HCEC 1CT (cell line): ENCODE data around the gene OR10D3.
"Not testable (repeated sequence)": the region's sequence is repeated elsewhere in the genome, so short reads cannot be mapped to it uniquely, and the experiment has no call there.

Experiments used
- DNase-seq: peaks from one replicate; pipeline ENCODE4 v3.0.0-alpha.2; 2017

Gene OR10D3

DNA sequence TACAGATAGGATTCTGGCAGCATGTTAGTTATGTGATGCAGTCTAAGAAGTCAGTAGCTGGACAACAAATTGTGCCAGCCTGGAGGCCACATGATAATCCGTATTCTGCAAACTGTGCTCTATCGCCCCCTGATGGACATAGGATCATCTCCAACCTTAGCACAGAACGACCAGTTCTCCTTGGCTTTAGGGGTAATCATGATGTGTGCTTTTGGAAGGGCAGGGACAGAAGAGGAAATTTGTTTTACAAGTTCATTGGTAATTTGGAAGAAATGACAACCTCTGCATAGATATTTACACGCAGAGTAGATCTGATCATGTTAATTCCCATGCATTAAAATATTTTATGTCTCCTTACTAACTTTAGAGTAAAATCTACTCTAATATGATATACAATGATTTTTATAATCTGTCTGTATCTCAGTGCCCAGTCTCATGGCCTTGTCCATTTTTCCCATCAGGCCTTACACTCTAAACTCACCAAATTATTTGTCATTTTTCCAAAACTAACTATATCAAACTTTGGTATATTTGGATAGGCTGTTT is 12.1 kb downstream of the OR10D3 start:
- peak; percentile 46 for DNase-seq

DNA sequence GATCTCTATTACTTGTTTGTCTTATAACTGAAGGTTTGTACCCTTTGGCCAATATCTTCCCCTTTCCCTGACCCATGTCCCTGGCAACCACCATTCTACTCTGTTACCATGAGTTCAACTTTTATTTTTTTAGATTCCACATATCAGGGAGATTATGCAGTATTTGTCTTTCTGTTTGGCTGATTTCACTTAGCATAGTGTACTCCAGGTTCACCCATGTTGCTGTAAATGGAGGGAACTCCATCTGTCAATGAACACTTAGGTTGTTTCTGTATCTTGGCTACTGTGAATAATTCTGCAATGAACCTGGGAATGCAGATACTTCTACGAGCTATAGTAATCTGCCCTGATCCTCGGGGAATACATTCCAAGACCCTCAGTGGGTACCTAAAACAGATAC is 14.9 kb downstream of the OR10D3 start:
- DNase-seq: no peak

DNA sequence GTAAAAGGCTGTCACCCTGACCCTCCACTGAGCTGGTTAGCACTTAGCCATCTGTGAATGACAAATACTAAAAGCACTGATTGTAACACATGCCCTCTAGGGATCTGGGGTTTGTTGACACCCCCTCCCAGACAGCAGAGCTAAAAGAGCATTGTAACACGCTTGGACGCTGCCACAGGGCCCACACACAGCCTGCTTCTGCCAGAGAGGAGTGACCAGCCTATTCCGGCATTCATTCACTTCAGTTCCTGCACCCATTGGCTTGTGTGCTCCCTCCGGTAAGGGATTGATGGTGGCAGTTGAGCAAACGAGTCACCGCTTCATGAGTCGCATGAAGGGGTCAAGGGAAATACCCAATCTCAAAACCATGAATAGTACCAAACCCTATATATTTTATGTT is 15.8 kb downstream of the OR10D3 start:
- DNase-seq: no peak

DNA sequence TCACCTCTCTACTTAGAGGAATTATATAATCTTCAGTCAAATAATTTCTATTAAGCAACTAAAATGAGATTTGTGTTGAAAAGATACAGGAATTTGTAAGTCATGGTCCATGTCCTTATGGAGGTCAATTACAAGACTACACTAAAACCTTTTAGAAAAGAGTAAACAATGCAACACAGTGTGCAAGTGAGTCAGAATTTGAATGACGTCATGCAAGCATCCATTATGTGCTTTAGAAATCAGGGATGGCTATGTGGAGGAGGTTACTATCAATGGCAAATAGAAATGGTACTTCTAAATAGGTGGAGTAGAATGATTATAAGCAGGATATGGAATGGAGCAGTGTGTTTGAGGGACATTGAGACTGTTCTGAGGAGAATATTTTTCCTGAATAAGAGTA is 16.6 kb downstream of the OR10D3 start:
- peak; percentile 63 for DNase-seq

DNA sequence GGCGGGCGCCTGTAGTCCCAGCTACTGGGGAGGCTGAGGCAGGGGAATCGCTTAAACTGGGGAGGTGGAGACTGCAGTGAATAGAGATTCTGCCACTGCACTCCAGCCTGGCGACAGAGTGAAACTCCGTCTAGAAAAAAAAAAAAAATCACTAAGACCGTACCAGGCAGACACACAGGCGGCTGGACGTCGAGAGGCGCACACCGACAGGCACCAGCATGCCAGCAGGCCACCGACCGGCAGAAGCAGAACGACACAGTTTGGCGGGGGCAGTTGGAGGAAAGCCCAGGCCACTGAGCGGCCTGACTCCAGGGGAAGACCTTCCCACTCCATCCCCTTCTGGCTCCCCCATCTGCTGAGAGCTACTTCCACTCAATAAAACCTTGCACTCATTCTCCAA is 17.5 kb downstream of the OR10D3 start:
- DNase-seq: no peak

DNA sequence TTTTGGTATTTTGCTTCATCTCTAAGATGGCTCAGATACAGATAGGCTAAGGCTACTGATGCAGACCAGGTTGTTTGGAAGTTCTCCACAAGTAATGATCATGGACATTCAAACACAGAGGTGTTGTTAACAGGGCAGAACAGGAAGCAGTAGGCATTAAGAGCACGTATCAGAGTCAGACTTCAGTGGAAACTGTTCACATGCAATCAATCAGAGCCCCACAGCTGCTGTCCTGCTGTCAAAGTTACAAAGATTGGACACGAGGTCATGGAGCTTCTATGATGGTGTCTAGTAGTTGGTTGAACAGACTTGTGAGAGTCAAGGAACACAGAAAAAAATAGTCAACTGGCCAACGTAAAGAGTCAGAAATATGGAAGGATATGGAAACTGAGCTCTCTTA is 19.8 kb downstream of the OR10D3 start:
- DNase-seq: no peak

DNA sequence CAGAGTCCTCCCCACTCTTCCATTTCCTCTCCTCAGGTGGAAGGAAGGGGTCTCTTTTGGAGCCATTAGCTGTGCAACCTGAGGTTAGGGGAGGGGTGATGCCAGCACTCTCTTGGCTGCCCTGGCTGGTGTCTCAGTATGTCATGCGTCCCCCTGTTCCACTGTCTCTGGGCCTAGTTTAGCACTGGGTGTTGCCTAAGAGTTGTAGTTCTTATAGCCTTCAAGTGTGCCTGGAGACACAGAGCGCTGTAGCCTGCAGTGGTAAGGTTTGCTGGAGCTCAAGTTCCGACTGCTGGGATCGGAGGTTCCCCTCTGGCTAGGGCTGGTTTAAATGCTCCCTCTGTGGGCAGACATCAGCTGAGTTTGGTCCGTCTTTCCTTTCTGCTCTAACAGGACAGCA is 20.9 kb downstream of the OR10D3 start:
- no peak for DNase-seq

DNA sequence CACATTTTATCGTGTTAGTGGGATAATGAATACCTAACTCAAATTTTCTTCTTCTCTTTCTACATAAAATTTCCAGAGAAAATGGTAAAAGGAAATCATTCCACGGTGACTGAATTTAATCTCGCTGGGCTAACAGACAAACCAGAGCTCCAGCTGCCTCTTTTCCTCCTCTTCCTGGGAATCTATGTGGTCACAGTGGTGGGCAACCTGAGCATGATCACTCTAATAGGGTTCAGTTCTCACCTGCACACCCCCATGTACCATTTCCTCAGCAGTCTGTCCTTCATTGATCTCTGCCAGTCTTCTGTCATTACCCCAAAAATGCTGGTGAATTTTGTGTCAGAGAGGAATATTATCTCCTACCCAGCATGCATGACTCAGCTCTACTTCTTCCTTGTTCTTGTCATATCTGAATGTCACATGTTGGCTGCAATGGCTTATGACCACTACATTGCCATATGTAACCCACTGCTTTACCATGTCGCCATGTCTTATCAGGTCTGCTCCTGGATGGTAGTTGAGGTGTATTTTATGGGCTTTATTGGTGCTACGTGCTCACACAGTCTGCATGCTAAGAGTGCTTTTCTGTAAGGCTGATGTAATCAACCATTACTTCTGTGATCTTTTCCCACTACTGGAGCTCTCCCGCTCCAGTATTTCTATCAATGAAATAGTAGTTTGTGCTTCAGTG is 24.1 kb downstream of the OR10D3 start:
- DNase-seq: no peak

DNA sequence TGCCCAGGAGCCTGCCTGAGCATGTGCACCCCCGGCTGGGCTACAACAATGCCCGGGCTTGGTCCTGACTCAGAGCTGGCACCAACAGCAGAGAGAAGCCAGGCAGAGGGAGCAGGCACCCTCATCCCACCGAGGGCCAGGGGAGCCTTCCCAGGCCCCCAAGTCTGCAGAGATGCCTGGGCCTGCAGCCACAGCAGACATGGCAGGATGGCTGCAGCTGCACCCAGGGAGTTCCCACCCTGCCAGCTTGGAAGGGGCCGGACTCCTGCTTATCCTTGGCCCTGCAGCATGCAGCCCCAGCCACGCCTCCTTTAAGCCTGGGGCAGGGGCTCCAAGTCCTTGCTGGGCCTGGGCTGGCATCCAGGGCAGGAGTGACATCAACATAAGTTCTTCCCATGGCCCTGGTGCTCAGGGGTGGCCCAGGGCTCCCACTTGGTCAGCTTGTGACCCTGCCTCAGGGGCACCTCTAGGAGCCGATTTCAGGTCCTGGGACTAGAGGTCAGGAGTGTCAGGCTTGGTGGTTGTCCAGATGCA is 26.7 kb downstream of the OR10D3 start:
- no peak for DNase-seq

DNA sequence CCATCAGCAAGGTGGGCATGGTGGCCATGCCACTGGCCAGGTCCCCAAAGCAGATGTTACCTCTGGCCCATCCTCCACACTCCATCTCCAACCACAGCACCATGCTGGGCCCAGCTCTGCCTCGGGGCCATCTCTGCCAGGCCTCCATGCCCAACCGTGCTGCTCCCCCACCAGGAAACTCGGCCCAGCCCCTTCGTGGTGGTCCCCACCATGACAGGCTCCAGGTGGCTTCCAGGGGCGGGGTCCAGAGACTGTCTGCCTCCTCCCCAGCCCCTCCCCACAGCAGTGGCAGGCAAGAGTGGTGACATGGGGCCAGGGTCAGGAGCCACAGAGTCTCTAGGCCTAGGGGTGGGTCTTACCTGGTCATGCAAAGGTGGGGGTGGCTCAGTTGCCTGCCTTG is 27.3 kb downstream of the OR10D3 start:
- DNase-seq: no peak

DNA sequence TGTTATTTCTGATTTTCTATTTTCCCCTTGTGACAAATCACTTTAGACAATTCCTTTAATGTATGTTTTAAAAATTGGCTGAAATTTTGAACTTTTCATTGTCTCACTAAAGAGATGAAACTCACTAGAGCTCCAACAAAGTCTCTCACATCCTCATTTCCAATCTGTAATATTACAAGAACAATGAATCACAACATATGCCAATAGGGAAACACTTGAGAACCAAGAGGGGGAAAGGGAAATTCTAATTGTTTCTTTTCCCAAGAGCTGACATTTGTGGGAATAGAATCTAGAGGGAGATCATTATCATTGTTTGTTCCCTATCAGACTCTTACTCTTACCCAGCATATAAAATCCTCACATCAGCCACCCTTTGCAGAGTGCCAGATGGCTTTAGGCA is 28.2 kb downstream of the OR10D3 start:
- DNase-seq: no peak

DNA sequence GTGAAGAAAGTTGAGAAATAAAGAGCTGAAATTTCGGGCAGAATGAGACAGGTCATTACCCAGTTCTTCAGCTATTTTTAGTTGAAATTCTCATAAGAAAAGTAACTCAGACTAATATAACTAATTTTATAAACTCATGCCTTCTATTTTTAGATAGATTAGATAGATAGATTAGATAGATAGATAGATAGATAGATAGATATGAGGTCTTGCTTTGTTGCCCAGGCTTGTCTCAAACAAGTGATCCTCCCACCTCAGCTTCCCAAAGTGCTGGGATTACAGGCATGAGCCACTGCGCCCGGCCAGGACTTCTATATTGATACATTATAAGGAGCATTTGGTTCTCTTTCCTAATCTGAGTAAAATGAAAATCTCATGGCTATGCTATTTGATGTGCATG is 30.9 kb downstream of the OR10D3 start:
- no peak for DNase-seq

DNA sequence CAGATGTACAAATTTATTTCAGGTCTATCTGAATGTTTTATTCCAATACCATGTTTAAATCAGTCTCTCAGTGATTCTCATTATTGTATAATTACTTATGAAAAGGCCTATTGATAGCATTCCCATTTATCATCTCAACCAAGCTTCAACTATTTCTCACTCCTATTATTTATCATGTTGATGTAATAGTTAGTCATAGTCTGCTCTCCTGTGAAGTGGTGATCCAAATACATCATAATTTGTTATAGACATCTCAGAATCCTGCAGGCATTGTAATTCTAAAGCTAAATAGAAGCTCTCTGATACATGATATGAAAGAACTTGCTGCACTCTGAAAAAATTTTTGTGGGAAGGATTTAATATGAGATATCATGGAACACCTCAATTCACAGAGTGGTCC is 36.0 kb downstream of the OR10D3 start:
- DNase-seq: peak; percentile 29

DNA sequence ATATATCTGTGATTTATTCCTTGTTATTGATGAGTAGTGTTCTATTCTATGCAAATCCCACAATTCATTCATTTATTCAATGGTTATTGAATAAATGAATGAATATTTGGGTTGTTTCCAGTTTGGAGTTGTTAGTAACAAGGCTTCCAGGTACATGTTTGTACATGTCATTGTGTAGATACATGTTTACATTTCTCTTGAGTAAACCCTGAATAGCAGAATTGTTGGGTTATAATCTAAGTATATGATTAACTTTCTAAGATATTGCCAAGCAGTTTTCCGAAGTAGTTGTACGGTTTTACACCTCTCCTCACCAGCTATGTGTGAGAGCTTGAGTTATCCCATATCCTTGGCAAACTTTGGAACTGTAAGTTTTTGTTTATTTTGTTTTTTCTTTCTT is 39.3 kb downstream of the OR10D3 start:
- DNase-seq: no peak

DNA sequence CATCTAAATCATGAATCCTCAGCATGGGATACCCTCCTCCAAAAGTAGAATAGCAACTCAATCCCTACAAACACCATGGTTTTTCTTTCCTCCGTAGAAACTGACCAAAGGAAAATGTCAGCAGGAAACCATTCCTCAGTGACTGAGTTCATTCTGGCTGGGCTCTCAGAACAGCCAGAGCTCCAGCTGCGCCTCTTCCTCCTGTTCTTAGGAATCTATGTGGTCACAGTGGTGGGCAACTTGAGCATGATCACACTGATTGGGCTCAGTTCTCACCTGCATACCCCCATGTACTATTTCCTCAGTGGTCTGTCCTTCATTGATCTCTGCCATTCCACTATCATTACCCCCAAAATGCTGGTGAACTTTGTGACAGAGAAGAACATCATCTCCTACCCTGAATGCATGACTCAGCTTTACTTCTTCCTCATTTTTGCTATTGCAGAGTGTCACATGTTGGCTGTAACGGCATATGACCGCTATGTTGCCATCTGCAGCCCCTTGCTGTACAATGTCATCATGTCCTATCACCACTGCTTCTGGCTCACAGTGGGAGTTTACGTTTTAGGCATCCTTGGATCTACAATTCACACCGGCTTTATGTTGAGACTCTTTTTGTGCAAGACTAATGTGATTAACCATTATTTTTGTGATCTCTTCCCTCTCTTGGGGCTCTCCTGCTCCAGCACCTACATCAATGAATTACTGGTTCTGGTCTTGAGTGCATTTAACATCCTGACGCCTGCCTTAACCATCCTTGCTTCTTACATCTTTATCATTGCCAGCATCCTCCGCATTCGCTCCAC is 41.7 kb downstream of the OR10D3 start:
- not testable (repeated sequence) for DNase-seq

DNA sequence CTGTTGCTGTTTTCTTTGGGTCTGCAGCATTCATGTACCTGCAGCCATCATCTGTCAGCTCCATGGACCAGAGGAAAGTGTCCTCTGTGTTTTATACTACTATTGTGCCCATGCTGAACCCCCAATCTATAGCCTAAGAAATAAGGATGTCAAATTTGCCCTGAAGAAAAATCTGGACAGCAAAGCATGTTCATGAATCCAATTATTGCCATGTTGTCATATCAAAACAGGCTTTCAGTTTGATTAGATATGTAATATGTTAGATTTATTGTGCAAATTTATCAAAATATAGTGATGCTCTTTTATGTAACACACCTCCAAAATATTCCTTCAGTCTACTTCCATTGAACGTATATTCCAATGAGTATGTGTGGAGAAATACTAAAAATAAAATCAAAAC is 42.3 kb downstream of the OR10D3 start:
- no peak for DNase-seq

DNA sequence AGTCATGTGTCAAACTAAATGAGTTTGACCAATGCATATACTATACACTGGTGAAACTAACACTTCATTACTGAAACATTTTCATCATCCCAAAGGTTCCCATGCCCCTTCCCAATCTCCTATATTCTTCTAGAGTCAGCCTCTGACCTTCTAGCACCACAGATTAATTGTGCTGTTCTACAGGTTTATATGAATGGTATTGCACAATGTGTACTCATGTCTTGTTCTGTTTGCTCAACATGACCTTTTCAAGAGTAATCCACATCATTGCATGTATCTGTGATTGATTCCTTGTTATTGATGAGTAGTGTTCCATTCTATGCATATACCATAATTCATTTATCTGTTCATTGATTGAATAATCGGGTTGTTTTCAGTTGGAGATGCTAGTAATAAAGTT is 50.2 kb downstream of the OR10D3 start:
- DNase-seq: no peak
